DMS153 treated with DMSO at 0.1 percent for 48 hours (cell line): ENCODE results near the gene FECH.
A peak's percentile ranks its signal among the peaks of the same experiment; 100 is the strongest.

Experiments
- DNase-seq: peaks from one replicate; lab custom pipeline; 2025; ENCODE audit not compliant: unreplicated experiment; lab: John Stamatoyannopoulos, UW

The FECH gene

GRCh38 chr18:57581301-57581934, 5.1 kb downstream of the FECH start:
- DNase-seq, result no peak

GRCh38 chr18:57579934-57580333, 6.6 kb downstream of the FECH start:
- no peak for DNase-seq

- DNase-seq, result no peak
Measured at GRCh38 chr18:57576316-57576715, 10.2 kb downstream of the FECH start.

GRCh38 chr18:57575542-57575941, 11.0 kb downstream of the FECH start:
- DNase-seq, result no peak

GRCh38 chr18:57574866-57575265, 11.6 kb downstream of the FECH start:
- no peak for DNase-seq

- no peak for DNase-seq
Measured at GRCh38 chr18:57570162-57570561, 16.3 kb downstream of the FECH start.

- DNase-seq, result no peak
Measured at GRCh38 chr18:57569133-57569532, 17.4 kb downstream of the FECH start.

GRCh38 chr18:57561728-57562423, 24.6 kb downstream of the FECH start:
- DNase-seq, result peak; percentile 19

GRCh38 chr18:57561261-57561660, 25.2 kb downstream of the FECH start:
- DNase-seq, result no peak

- DNase-seq, result no peak
Measured at GRCh38 chr18:57559314-57559713, 27.2 kb downstream of the FECH start.

- no peak for DNase-seq
Measured at GRCh38 chr18:57555134-57555533, 31.4 kb downstream of the FECH start.

GRCh38 chr18:57550510-57550909, 36.0 kb downstream of the FECH start:
- no peak for DNase-seq

- DNase-seq, result no peak
Measured at GRCh38 chr18:57547260-57547659, 39.2 kb downstream of the FECH start.

GRCh38 chr18:57544936-57545660, 41.4 kb downstream of the FECH start:
- no peak for DNase-seq

GRCh38 chr18:57543560-57543959, 42.9 kb downstream of the FECH start:
- no peak for DNase-seq

- DNase-seq, result no peak
Measured at GRCh38 chr18:57542812-57543427, 43.6 kb downstream of the FECH start.

- no peak for DNase-seq
Measured at GRCh38 chr18:57542126-57542525, 44.4 kb downstream of the FECH start.

GRCh38 chr18:57539702-57540101, 46.8 kb downstream of the FECH start:
- DNase-seq, result no peak

GRCh38 chr18:57538614-57539013, 47.9 kb downstream of the FECH start:
- DNase-seq, result no peak

GRCh38 chr18:57534511-57534909, 52.0 kb downstream of the FECH start:
- DNase-seq, result no peak

GRCh38 chr18:57533868-57534510, 52.5 kb downstream of the FECH start:
- no peak for DNase-seq
